Mesendoderm (in vitro differentiated cells): ENCODE results near the gene ZMYND12.

Experiments
- DNase-seq: peaks from one replicate; pipeline ENCODE4 v3.0.0; 2013
- H2AK5ac ChIP-seq: 2 replicates; pipeline ENCODE4 v1.6.1; 2013; ENCODE audit warnings: low read length, inconsistent platforms
- H2BK120ac ChIP-seq: 2 replicates; pipeline ENCODE4 v1.6.1; 2013; ENCODE audit warnings: low read depth, mild to moderate bottlenecking, low read length, moderate library complexity, mixed read lengths
- H2BK15ac ChIP-seq: replicated peaks from 2 replicates; pipeline ENCODE4 v1.6.1; 2013; ENCODE audit warnings: low read depth, mild to moderate bottlenecking, moderate library complexity
- H2BK5ac ChIP-seq: 2 replicates; pipeline ENCODE4 v1.6.1; 2013; ENCODE audit warnings: low read length, inconsistent platforms
- H3K18ac ChIP-seq: 2 replicates; pipeline ENCODE4 v1.6.1; 2013; ENCODE audit warnings: mild to moderate bottlenecking, low read length, mixed read lengths
- H3K23ac ChIP-seq: one replicate; pipeline ENCODE4 v1.6.1; 2013; ENCODE audit warnings: low read length
- H3K27ac ChIP-seq: 2 replicates; pipeline ENCODE4 v1.5.1; 2013; ENCODE audit warnings: low read depth, mild to moderate bottlenecking, inconsistent platforms, low read length, moderate library complexity
- H3K27me3 ChIP-seq: 2 replicates; pipeline ENCODE4 v1.6.1; 2013; ENCODE audit warnings: low read length, control low read depth, mild to moderate bottlenecking, inconsistent platforms; ENCODE audit not compliant: insufficient read depth, poor library complexity
- H3K36me3 ChIP-seq: 2 replicates; pipeline ENCODE4 v1.6.1; 2013; ENCODE audit warnings: low read length, inconsistent platforms; ENCODE audit not compliant: control insufficient read depth, insufficient read depth
- H3K4ac ChIP-seq: one replicate; pipeline ENCODE4 v1.6.1; 2013; ENCODE audit warnings: low read depth, mild to moderate bottlenecking, low read length, moderate library complexity
- H3K4me1 ChIP-seq: 2 replicates; pipeline ENCODE4 v1.6.1; 2013; ENCODE audit warnings: low read depth, low read length, inconsistent platforms; ENCODE audit not compliant: control insufficient read depth
- H3K4me2 ChIP-seq: 2 replicates; pipeline ENCODE4 v1.6.1; 2013; ENCODE audit warnings: low read length
- H3K4me3 ChIP-seq: 2 replicates; pipeline ENCODE4 v1.5.1; 2013; ENCODE audit warnings: mild to moderate bottlenecking, low read length
- H3K56ac ChIP-seq: one replicate; pipeline ENCODE4 v1.6.1; 2013; ENCODE audit warnings: low read length
- H3K79me1 ChIP-seq: 2 replicates; pipeline ENCODE4 v1.6.1; 2013; ENCODE audit warnings: low read length, inconsistent platforms
- H3K79me2 ChIP-seq: 2 replicates; pipeline ENCODE4 v1.6.1; 2013; ENCODE audit warnings: mild to moderate bottlenecking, low read length; ENCODE audit not compliant: control insufficient read depth, insufficient read depth
- H3K9ac ChIP-seq: 2 replicates; pipeline ENCODE4 v1.6.1; 2013; ENCODE audit warnings: low read length, inconsistent platforms
- H4K5ac ChIP-seq: one replicate; pipeline ENCODE4 v1.6.1; 2013; ENCODE audit warnings: low read length
- H4K8ac ChIP-seq: one replicate; pipeline ENCODE4 v1.6.1; 2013; ENCODE audit warnings: low read depth, mild to moderate bottlenecking, control low read depth, low read length, moderate library complexity
- WGBS: extraction: QIAGEN DNeasy Blood & Tissue Kit; methylation state at CpG from one replicate; pipeline ENCODE4 v1.1.7; 2013; ENCODE audit warnings: low lambda C conversion rate, missing lambda C conversion rate; ENCODE audit not compliant: insufficient coverage; ENCODE audit errors: extremely low coverage; 5-methylcytosine and 5-hydroxymethylcytosine counted together

Gene ZMYND12

GRCh38 chr1:42469727-42470126 is 13.9 kb upstream of the ZMYND12 start:
- Histone ChIP-seq H2AK5ac (no peak overlapping the region), H3K27ac (no peak overlapping the region), H3K9ac (no peak overlapping the region), H3K4me3 (no peak overlapping the region), H3K27me3 (no peaks in the 10 kb centered on the region), H3K23ac (no peak overlapping the region), H3K18ac (no peak overlapping the region), H3K4me2 (no peak overlapping the region), H4K5ac (no peak overlapping the region), H2BK15ac (no peak overlapping the region), H3K4me1 (no peaks in the 10 kb centered on the region), H3K56ac (no peak overlapping the region), H3K4ac (no peak overlapping the region), H4K8ac (no peak overlapping the region), H3K79me2 (no peaks in the 10 kb centered on the region), H3K36me3 (no peaks in the 10 kb centered on the region), H3K79me1 (no peaks in the 10 kb centered on the region), H2BK120ac (no peak overlapping the region), H2BK5ac (no peak overlapping the region)
- WGBS, result no CpG with 5 or more reads among the region's 2 CpGs
- DNase-seq, result no peak

GRCh38 chr1:42466030-42466429 is 10.2 kb upstream of the ZMYND12 start:
- H2AK5ac ChIP-seq, result no peak overlapping the region
- H3K27ac ChIP-seq, result no peak overlapping the region
- no CpG with 5 or more reads among the region's 2 CpGs for WGBS
- H4K5ac ChIP-seq, result no peak overlapping the region
- no peak overlapping the region for H3K4me3 ChIP-seq
- no peak for DNase-seq
- no peaks in the 10 kb centered on the region for H3K4me1 ChIP-seq
- no peaks in the 10 kb centered on the region for H3K79me1 ChIP-seq
- H3K23ac ChIP-seq, result no peak overlapping the region
- H2BK5ac ChIP-seq, result no peak overlapping the region
- H3K36me3 ChIP-seq, result no peaks in the 10 kb centered on the region
- no peak overlapping the region for H3K4me2 ChIP-seq
- H4K8ac ChIP-seq, result no peak overlapping the region
- no peak overlapping the region for H3K18ac ChIP-seq
- H3K4ac ChIP-seq, result no peak overlapping the region
- H3K79me2 ChIP-seq, result no peaks in the 10 kb centered on the region
- H3K56ac ChIP-seq, result no peak overlapping the region
- H2BK15ac ChIP-seq, result no peak overlapping the region
- H2BK120ac ChIP-seq, result no peak overlapping the region
- no peak overlapping the region for H3K9ac ChIP-seq
- no peaks in the 10 kb centered on the region for H3K27me3 ChIP-seq

DNA sequence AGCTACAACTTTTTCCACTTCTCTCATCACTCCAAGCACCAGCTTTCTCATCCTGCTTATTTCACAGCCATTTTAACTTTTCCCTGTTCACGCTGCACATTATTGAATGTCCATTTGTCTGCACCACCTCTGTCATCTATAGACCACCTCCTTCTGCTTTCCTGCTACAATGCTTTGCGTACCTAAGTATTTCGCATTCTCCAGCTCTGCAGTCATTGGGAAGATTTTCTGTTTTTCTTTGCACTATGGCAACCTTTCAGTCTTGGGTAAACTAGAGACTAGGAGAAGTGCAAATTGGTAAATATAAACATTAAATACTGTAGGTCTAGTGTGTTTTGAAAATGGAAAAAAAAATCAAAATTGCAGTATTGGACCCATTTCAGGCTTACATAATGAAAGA is 8.1 kb upstream of the ZMYND12 start:
- Histone ChIP-seq H2BK15ac (no peak overlapping the region), H2AK5ac (no peak overlapping the region), H3K4me3 (no peak overlapping the region), H4K8ac (no peak overlapping the region), H3K79me1 (no peaks in the 10 kb centered on the region), H3K79me2 (no peaks in the 10 kb centered on the region), H3K56ac (no peak overlapping the region), H3K4me2 (no peak overlapping the region), H3K27ac (no peak overlapping the region), H2BK5ac (no peak overlapping the region), H3K4ac (no peak overlapping the region), H3K23ac (no peak overlapping the region), H3K9ac (no peak overlapping the region), H3K36me3 (no peaks in the 10 kb centered on the region), H4K5ac (no peak overlapping the region), H2BK120ac (no peak overlapping the region), H3K27me3 (no peaks in the 10 kb centered on the region), H3K18ac (no peak overlapping the region), H3K4me1 (no peaks in the 10 kb centered on the region)
- WGBS, result no CpG with 5 or more reads among the region's 3 CpGs
- peak; percentile 47 for DNase-seq

DNA sequence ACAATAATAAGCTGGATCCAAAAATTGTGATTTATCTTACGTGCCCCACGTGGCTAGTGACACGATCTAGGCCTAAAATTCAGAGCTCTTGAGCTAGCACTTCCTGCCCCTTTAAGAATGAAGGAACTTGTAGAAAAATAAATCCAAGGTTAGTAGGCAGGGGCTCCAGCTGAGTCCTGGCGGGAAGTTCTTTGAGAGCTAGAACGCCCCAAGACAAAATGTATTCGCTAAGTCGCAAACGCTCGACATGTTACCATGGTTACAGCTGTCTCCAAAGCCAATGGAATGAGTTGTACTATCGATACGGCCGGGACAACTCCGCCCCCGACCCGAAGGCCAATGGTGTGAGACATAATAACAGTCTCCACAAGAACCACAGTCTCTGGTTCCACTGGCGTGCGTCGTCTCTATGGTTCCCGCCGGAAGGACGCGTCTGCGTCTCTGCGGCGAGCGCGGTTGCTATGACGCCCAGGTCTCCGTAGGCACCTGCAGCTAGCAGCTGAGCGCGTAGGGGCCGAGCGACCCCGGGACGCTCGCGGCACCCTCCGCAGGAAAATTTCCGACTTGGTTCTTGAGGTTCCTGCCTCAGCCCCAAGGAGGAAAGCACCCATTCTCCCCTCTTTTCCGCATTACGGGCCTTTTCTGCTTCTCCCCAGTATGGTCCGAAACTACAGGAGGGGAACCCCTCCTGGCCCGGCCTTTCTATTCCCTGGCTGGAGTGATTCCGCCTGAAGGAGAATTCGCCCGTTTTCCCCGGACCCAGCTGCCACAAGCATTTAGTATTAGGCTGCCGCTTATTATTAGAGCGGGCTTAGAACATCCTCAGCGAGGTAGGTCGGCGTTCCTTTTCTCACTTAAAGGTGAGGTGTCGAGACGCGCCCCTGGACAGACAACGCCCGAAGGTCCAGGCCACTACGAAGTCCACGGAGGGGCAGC is 7.3 kb upstream of the ZMYND12 start, which contains the start of gene CCDC30:
CCDC30 (plus strand) TSS at position 459 of the 936 bp plus-strand sequence. CDS start 17,266 bp downstream, outside the sequence.
- Histone ChIP-seq H3K4ac (no peak within 1 kb of the TSS), H3K4me2 (peak within 1 kb of the TSS; percentile 66), H2BK15ac (no peak within 1 kb of the TSS), H4K8ac (no peak within 1 kb of the TSS), H3K36me3 (no peaks in the 10 kb centered on the region), H3K27ac (peak within 1 kb of the TSS; percentile 53), H3K27me3 (no peaks in the 10 kb centered on the region), H3K9ac (peak within 1 kb of the TSS; percentile 57), H2AK5ac (no peak within 1 kb of the TSS), H3K79me1 (no peaks in the 10 kb centered on the region), H3K4me1 (no peaks in the 10 kb centered on the region), H3K56ac (peak within 1 kb of the TSS; percentile 45), H2BK120ac (no peak within 1 kb of the TSS), H3K18ac (no peak within 1 kb of the TSS), H3K4me3 (peak within 1 kb of the TSS; percentile 32), H2BK5ac (no peak within 1 kb of the TSS), H3K23ac (no peak within 1 kb of the TSS), H3K79me2 (no peaks in the 10 kb centered on the region), H4K5ac (no peak within 1 kb of the TSS)
- DNase-seq, result peak; percentile 100
- no CpG with 5 or more reads among the region's 59 CpGs for WGBS

DNA sequence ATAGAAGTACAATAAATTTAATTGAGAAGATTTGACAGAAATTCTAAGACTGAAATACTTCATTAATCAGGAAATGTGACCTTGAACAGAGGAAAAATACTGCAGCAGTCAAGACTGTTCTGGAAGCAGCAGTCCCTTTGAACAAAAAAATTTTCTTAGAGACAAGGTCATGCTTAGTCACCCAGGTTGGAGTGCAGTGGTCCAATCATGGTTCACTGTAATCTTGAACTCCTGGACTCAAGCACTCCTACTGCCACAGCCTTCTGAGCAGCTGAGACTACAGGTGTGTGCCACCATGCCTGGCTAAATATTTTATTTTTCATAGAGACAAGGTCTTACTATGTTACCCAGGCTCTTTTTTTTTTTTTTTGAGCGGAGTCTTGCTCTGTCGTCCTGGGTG is 5.4 kb upstream of the ZMYND12 start:
- no peak overlapping the region for H3K4me3 ChIP-seq
- no peak overlapping the region for H3K4me2 ChIP-seq
- H4K8ac ChIP-seq, result no peak overlapping the region
- H3K9ac ChIP-seq, result no peak overlapping the region
- H3K18ac ChIP-seq, result no peak overlapping the region
- no peak overlapping the region for H3K4ac ChIP-seq
- no peaks in the 10 kb centered on the region for H3K79me2 ChIP-seq
- no peaks in the 10 kb centered on the region for H3K4me1 ChIP-seq
- no peak overlapping the region for H2BK5ac ChIP-seq
- no peak overlapping the region for H3K27ac ChIP-seq
- H3K23ac ChIP-seq, result no peak overlapping the region
- H2AK5ac ChIP-seq, result no peak overlapping the region
- no peak overlapping the region for H2BK15ac ChIP-seq
- no CpG with 5 or more reads among the region's 2 CpGs for WGBS
- H3K79me1 ChIP-seq, result peaks cover 2% of the 10 kb centered on the region
- no peak for DNase-seq
- no peak overlapping the region for H3K56ac ChIP-seq
- no peak overlapping the region for H2BK120ac ChIP-seq
- H3K27me3 ChIP-seq, result no peaks in the 10 kb centered on the region
- H4K5ac ChIP-seq, result no peak overlapping the region
- H3K36me3 ChIP-seq, result no peaks in the 10 kb centered on the region
